Lower lobe of right lung (tissue), 2 donors: ENCODE data around the gene NPC1L1. TPM values are rescaled to one million over a fixed set of nuclear protein-coding genes. Genes with fewer than 3 reads are reported as not detected.
A peak's percentile ranks its signal among the peaks of the same experiment; 100 is the strongest.
"Not testable (repeated sequence)": the region's sequence is repeated elsewhere in the genome, so short reads cannot be mapped to it uniquely, and the experiment has no call there.

Experiments
- ATAC-seq, 2 donors: fragments of 200-7000 bp; cut with Tn5 transposase; one replicate each; pipeline ENCODE4 v1.9.1; 2020 to 2022; ENCODE audit warnings: mild to moderate bottlenecking in 2 of 2, moderate library complexity in 2 of 2
- DNase-seq: peaks from one replicate; pipeline ENCODE4 v3.0.0-alpha.2; 2020
- H3K27ac ChIP-seq: fragments of 200-600 bp; one replicate; pipeline ENCODE4 v1.8.0; 2022
- H3K27me3 ChIP-seq: fragments of 200-600 bp; one replicate; pipeline ENCODE4 v1.8.0; 2022; ENCODE audit warnings: low read depth
- H3K36me3 ChIP-seq: fragments of 200-600 bp; one replicate; pipeline ENCODE4 v1.8.0; 2022; ENCODE audit warnings: mild to moderate bottlenecking
- H3K4me1 ChIP-seq: fragments of 200-600 bp; one replicate; pipeline ENCODE4 v1.8.0; 2022
- H3K4me3 ChIP-seq: fragments of 200-600 bp; one replicate; pipeline ENCODE4 v1.8.0; 2022; ENCODE audit warnings: mild to moderate bottlenecking
- H3K9me3 ChIP-seq: fragments of 200-600 bp; one replicate; pipeline ENCODE4 v1.8.0; 2022
- CTCF ChIP-seq: fragments of 200-600 bp; IDR thresholded peaks from one replicate; pipeline ENCODE4 v1.8.0; 2022; ENCODE audit warnings: antibody characterized with exemption, mild to moderate bottlenecking
- intact Hi-C: fragments of 100-400 bp; cut with DNase I; formaldehyde crosslinking; loops from one replicate; pipeline ENCODE4 v1.11.0; 2022
- total RNA-seq: library from RNA; stranded (reverse); fragmentation: NEBNext Ultra II Directional; extraction: Animal tissue kit (Norgen Biotek cat#: 25700); gene quantifications from one replicate; pipeline ENCODE4 v1.2.1, GENCODE V29; 2021
- donor health status: DM: no; HTN: yes; CAD: no; lungs with severe emphysema.

NPC1L1 gene
- total RNA-seq, 1 donor from 2014 or later = 0.21 TPM

- peaks cover 86% of the 10 kb centered on the region for H3K36me3 ChIP-seq
- ATAC-seq (no peak), DNase-seq (no peak)
- no peak overlapping the region for H3K4me3 ChIP-seq
- no peaks in the 10 kb centered on the region for H3K9me3 ChIP-seq
- intact Hi-C loops = no loop called here
- no peak for TF ChIP-seq CTCF
- H3K27ac ChIP-seq = no peak overlapping the region
- H3K4me1 ChIP-seq = no peaks in the 10 kb centered on the region
- no peaks in the 10 kb centered on the region for H3K27me3 ChIP-seq
Measured at GRCh38 chr7:44566680-44567079, 25.6 kb upstream of the NPC1L1 start.

DNA sequence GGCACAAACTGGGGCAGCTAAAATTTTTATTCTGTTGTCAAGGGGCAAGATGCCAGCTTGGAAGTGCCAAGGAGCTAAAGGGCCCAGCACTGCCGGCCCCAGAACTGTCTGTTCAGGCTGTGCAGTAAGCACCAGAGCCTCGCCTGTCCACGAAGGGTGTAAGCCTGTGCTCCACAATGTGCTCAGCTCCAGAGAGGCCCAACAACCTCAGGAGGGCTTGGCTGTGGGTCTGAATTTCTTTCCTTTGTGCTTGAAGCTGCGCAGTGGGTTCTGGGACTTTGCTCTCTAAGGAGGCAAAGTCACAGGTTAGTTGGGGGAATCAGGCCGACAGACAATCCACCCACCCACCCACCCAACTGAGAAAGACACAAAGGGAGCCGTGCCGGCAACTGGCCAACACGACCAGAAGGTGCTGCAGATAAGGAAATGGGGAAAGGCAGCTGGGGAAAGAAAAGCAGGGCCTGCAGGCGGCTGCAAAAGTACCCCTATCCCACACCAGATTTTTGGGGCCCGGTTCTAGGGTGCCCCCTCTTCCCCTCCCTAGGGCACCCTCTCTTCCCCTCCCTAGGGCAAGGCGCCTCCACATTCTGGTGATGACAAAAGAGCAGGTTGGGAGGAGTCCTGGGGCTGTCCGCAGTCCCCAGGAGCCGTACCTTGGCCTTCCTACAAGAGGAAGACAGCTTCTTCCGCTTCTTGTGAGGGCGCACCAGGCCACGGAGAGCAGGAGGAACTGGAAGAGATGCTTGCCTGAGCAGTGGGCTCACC, 24.8 kb upstream of the NPC1L1 start:
- intact Hi-C loops = no loop called here
- no peak for DNase-seq
- Histone ChIP-seq H3K27ac (no peak overlapping the region), H3K27me3 (no peaks in the 10 kb centered on the region), H3K4me3 (no peak overlapping the region), H3K36me3 (peaks cover 79% of the 10 kb centered on the region), H3K9me3 (no peaks in the 10 kb centered on the region), H3K4me1 (no peaks in the 10 kb centered on the region)
- ATAC-seq = peak; percentile 4 to 32
- no peak for TF ChIP-seq CTCF

DNA sequence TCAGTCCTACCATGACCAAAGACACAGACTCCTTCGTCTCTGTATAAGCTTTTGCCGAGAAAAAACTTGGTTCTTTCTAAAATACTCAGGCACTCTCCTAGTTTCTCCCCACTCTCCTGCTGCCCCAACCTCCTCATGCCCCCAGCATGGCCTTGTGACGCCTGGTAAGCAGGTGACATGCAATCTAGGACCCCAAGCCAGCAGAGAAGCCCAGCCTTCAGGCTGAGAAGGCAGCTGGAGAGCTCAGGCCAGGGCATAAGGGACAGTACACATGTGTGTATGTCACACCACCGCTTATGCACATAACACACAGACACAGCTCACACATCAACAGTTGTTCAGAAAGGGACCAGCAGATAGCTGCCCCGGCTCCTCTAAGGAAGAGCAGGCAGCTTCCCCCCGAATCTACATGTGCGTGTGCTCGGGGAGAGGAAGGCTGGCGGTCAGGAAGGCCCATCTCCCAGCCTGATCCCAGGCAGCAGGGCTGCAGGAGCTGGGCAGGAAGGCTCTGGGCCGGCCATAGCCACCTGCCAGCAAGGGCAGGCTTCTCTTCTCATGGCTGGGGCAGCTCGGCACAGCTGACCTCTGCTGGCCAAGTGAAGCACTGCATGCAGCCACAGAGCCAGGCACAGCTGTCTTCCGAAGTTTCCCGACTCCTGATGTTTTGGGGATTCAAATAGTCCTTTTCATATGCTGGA, 24.1 kb upstream of the NPC1L1 start:
- peak; percentile 98 for TF ChIP-seq CTCF
- H3K9me3 ChIP-seq = no peaks in the 10 kb centered on the region
- H3K4me3 ChIP-seq = no peak overlapping the region
- H3K27me3 ChIP-seq = no peaks in the 10 kb centered on the region
- intact Hi-C loops = no loop called here
- peak; percentile 78 for DNase-seq
- H3K36me3 ChIP-seq = peaks cover 72% of the 10 kb centered on the region
- peak; percentile 90 to 91 for ATAC-seq
- no peaks in the 10 kb centered on the region for H3K4me1 ChIP-seq
- no peak overlapping the region for H3K27ac ChIP-seq

GRCh38 chr7:44564606-44565005, 23.5 kb upstream of the NPC1L1 start:
- Histone ChIP-seq H3K27ac (no peak overlapping the region), H3K36me3 (peaks cover 65% of the 10 kb centered on the region), H3K4me3 (no peak overlapping the region), H3K4me1 (no peaks in the 10 kb centered on the region), H3K27me3 (no peaks in the 10 kb centered on the region), H3K9me3 (no peaks in the 10 kb centered on the region)
- no peak for TF ChIP-seq CTCF
- intact Hi-C loops = no loop called here
- DNase-seq (no peak), ATAC-seq (no peak)

DNA sequence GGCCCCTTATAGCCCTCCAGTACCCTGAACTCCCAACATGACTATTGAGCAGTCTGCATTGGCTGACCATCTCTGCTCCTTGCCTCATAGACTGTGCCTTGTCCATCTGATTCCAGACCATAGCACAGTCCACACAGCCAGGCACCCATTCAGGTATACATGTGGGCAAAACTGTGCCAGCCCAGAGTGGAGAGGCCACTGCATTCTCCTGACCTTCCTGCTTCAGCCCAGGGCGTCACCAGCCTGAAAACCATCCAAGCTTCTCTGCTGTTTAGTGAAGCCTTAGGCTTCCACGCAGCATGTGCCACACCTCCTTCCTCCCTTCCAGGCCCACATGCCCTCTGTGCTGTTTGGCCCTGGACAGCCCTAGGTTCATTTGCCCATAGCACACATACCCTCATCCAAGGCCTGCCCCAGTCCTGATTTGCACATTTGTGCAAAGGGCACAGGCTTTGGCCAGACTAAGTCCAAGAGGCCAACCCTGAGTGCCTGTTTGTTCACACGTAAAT, 22.1 kb upstream of the NPC1L1 start:
- intact Hi-C loops = no loop called here
- Histone ChIP-seq H3K27me3 (no peaks in the 10 kb centered on the region), H3K36me3 (peaks cover 51% of the 10 kb centered on the region), H3K4me1 (no peaks in the 10 kb centered on the region), H3K27ac (no peak overlapping the region), H3K9me3 (no peaks in the 10 kb centered on the region), H3K4me3 (no peak overlapping the region)
- no peak for TF ChIP-seq CTCF
- ATAC-seq = no peak
- DNase-seq = no peak

DNA sequence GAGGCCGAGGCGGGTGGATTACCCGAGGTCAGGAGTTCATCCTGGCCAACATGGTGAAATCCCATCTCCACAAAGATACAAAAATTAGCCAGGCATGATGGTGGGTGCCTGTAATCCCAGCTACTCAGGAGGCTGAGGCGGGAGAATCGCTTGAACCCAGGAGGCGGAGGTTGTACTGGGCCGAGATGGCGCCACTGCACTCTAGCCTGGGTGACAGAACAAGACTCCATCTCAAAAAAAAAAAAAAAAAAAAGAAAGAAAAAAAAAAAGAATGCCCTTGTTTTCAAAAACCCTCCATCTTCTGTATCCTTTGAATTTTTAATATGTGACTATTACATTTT, 21.5 kb upstream of the NPC1L1 start:
- intact Hi-C loops, ATAC-seq, H3K9me3 ChIP-seq, H3K4me3 ChIP-seq, H3K4me1 ChIP-seq, DNase-seq, H3K27ac ChIP-seq, H3K27me3 ChIP-seq: not testable (repeated sequence)
- peaks cover 45% of the 10 kb centered on the region for H3K36me3 ChIP-seq
